Measurements from ENCODE around the gene TMEM150B.

DNA sequence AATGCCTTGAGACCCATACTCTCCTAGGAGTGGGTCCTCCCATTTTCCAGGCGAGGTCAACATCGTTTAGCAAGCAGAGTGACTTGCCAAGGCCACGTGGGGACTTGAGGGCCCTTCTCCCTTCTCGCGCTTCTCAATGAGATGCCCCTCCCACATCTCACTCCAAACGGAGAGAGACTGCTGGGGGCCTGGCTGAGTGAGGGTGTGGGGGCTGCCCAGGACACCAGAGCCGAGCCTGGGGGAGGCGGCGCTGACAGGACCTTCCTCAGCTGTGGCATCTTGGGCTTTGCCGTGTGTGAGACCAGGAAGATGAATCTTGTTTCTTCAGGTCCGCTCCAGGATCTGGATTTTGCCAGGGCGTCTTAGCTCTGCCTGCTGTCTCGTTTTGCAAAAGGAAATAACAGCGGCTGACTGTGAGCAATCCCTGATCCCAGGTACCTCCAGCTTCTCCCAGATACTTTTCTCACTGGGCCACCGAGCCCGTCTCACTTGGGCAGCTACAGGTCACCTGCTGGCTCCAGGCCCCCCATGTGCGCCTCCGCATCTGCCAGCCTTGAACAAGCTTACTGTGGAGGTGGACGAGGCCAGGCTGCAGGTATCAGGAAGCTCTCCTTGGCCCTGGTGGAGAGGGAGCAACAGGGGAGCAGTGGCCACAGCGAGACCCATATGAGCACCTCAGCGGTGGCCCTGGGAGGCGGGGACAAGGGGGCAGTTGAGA, 23.3 kb upstream of the TMEM150B start:
- TF ChIP-seq POLR2A (IDR thresholded peaks at IDR 0.05) = no peak
- TF ChIP-seq, protein P1, sequence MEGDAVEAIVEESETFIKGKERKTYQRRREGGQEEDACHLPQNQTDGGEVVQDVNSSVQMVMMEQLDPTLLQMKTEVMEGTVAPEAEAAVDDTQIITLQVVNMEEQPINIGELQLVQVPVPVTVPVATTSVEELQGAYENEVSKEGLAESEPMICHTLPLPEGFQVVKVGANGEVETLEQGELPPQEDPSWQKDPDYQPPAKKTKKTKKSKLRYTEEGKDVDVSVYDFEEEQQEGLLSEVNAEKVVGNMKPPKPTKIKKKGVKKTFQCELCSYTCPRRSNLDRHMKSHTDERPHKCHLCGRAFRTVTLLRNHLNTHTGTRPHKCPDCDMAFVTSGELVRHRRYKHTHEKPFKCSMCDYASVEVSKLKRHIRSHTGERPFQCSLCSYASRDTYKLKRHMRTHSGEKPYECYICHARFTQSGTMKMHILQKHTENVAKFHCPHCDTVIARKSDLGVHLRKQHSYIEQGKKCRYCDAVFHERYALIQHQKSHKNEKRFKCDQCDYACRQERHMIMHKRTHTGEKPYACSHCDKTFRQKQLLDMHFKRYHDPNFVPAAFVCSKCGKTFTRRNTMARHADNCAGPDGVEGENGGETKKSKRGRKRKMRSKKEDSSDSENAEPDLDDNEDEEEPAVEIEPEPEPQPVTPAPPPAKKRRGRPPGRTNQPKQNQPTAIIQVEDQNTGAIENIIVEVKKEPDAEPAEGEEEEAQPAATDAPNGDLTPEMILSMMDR (IDR thresholded peaks at IDR 0.05) = no peak
